Temporal lobe (tissue), 1 donor: Measurements from ENCODE around the gene SPATA31C1. TPM values are rescaled to one million over a fixed set of nuclear protein-coding genes. Genes with fewer than 3 reads are reported as not detected.

ENCODE experiments used
- total RNA-seq: library from RNA; depleted of rRNA; stranded (reverse); fragments of >200 nt; gene quantifications from one replicate; pipeline ENCODE4 v1.2.3, GENCODE V29; 2014

SPATA31C1 gene
- total RNA-seq, 1 donor from 2014 or later, result not detected

Other genes starting within 250 kb of the SPATA31C1 start
- gene CTSL, start 191.8 kb upstream of the SPATA31C1 start, total RNA-seq, result 27.3 TPM
- not detected for gene SPATA31E1, start 35.1 kb upstream of the SPATA31C1 start, total RNA-seq
- gene CDK20, start 56.6 kb downstream of the SPATA31C1 start, total RNA-seq, result 9.1 TPM
- not detected for gene SPATA31C2, start 220.5 kb downstream of the SPATA31C1 start, total RNA-seq